GM12801 (cell line): ENCODE results near the gene UNC13A.

Source experiments
- TF ChIP-seq, protein P1 (sequence below): IDR thresholded peaks from one replicate; pipeline ENCODE4 v1.5.1; 2011; ENCODE audit warnings: control low read depth; ENCODE audit not compliant: insufficient read length; ENCODE audit errors: extremely low read depth

UNC13A gene

DNA sequence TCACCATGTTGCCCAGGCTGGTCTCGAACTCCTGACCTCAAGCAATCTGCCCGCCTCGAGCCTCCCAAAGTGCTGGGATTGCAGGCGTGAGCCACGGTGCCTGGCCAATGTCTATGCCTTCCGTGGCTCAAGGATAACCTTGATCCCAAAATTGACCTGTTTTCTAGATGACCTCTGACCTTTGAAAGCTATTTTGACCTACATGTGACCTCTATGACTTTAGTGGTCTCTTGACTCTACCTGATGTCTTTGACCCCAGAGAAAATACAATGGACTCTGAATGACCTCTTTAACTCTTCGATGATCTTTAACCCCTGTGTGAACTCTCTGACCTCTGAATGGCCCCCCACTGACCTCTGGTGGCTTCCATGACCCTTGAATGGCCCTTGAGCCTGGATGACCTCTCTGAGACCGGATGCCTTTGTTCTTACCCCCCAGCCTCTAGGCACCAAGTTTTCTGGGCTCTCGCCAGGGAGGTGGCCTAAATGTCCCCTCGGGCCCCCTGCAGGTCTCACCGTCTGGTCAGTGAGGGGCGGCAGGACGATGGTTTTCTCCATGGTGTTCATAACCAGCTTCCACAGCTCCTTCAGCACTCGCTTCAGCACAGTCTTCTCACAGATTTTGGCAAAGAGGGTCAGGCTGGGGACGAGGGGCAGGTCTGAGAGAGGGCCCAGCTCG is 63.7 kb downstream of the UNC13A start:
- TF ChIP-seq, protein P1, sequence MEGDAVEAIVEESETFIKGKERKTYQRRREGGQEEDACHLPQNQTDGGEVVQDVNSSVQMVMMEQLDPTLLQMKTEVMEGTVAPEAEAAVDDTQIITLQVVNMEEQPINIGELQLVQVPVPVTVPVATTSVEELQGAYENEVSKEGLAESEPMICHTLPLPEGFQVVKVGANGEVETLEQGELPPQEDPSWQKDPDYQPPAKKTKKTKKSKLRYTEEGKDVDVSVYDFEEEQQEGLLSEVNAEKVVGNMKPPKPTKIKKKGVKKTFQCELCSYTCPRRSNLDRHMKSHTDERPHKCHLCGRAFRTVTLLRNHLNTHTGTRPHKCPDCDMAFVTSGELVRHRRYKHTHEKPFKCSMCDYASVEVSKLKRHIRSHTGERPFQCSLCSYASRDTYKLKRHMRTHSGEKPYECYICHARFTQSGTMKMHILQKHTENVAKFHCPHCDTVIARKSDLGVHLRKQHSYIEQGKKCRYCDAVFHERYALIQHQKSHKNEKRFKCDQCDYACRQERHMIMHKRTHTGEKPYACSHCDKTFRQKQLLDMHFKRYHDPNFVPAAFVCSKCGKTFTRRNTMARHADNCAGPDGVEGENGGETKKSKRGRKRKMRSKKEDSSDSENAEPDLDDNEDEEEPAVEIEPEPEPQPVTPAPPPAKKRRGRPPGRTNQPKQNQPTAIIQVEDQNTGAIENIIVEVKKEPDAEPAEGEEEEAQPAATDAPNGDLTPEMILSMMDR = no peak

DNA sequence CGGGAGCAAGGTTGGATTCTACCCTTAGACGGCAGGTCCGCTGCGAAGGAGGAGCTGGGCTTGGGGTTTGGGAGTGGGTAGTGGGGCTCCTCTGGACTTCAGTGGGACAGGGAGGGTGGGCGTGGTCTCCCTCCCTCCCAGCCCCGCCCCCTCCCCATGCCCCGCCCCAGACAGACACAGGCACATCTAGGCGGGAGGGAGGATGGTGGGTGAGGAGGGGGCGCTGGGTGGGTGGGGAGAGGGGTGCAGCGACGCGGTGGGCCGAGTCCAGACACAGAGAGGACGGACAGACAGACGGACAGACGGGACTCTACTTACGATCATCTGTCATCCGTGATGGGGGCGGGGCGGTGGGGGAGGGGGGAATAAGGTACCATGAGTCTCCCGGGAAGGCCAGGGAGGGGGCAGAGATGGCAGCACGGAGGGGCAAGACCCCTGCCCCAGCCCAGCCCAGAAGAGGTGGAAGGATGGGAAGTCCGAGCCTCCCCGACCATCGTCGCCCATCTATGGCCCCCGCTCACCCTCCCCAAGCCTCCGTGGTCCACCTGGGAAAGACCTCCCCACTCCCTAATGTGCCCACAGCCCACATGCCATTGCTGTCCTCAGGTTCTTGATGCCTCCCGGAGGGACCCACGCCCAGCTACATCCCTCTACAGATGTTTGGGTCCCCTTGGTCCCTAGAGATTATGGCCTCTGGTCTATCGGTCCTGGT is 64.8 kb downstream of the UNC13A start:
- TF ChIP-seq, protein P1 = no peak

DNA sequence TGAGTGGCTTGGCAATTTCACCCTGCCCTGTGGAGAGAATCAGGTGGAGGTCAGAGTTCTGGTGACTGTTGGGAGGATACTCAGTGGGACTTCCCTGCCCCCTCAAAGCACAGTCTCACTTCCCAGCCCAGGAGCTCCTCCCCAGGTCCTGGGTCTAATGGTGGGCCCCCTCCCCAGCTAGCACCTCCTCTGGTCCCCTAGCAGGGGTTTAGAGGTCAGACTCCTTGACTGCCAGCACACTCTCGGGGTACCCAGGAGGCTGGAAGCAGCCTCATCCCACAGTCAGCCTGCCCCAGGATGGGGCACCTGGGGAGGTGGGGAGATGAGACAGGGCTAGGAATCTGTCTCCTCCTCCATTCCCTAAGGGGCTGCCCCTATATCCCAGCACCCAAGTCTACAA is 67.5 kb downstream of the UNC13A start:
- TF ChIP-seq, protein P1 = no peak

GRCh38 chr19:17618936-17619335 is 69.2 kb downstream of the UNC13A start:
- TF ChIP-seq, protein P1 = no peak

- TF ChIP-seq, protein P1 = no peak
Observed at GRCh38 chr19:17618281-17618903, 69.8 kb downstream of the UNC13A start.

DNA sequence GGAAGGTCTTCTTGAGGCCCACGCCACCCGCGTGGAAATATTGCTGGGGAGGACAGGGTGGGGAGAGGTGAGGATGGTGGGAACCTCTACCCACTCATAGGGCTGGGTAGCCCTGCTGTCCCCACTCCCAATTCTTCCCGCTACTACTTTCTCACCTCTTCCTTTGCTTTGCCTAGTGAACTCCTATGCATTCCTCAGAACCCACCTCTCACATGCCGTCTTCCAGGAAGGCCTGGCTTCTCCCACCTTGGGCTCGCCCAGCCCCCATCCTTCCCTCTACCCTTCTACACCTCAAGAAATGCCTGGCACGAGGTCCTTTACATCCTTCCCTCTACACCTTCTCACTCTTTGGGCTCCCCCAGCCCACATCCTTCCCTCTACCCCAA is 70.4 kb downstream of the UNC13A start:
- TF ChIP-seq, protein P1 = no peak

DNA sequence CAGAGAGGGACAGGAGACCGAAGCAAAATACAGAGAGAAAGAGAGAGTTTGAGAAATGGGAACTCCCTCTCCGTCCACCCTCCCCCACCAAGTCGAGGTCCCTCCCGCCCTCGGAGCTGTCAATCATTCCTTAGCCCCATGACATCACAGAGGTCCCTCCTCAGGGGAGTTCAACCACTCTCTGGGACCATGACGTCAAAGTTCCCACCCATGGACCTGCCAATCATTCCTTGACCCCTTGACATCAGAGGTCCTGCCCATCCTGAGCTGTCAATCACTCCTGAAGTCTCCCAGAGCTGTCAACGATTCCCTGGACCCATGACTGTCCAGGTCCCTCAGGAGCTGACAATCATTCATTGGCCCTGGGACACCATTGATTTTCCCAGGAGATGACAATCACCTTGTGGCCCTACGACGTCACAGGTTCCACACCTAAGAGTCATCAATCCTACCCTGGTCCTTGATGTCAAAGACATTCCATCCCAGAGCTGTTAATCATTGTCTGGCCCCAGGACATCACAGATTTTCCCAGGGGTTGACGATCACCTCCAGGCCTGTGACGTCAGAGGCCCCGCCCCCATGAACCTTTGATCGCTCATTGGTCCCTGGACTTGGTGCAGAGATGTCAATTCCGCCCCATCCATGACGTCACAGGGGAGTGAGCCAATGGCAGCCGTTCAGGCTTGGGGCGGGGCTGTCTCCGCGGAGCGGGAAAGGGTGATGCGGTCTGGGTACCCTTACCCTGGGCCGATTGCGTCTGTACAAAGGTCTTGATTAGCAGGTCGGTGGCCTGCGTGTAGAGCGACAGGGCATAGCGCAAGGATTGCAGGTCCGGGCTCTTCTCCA is 71.0 kb downstream of the UNC13A start:
- TF ChIP-seq, protein P1 = no peak
